GM18868 (cell line): ENCODE data around the gene PSMA3.

Source experiments
- ATAC-seq: cut with Tn5 transposase; IDR thresholded peaks from one replicate; pipeline ENCODE4 v1.9.1; 2021; ENCODE audit warnings: mild to moderate bottlenecking, moderate library complexity; ENCODE audit not compliant: unreplicated experiment

Gene PSMA3

GRCh38 chr14:58270628-58271027 lies 26.0 kb downstream of the PSMA3 start:
- ATAC-seq: no peak

DNA sequence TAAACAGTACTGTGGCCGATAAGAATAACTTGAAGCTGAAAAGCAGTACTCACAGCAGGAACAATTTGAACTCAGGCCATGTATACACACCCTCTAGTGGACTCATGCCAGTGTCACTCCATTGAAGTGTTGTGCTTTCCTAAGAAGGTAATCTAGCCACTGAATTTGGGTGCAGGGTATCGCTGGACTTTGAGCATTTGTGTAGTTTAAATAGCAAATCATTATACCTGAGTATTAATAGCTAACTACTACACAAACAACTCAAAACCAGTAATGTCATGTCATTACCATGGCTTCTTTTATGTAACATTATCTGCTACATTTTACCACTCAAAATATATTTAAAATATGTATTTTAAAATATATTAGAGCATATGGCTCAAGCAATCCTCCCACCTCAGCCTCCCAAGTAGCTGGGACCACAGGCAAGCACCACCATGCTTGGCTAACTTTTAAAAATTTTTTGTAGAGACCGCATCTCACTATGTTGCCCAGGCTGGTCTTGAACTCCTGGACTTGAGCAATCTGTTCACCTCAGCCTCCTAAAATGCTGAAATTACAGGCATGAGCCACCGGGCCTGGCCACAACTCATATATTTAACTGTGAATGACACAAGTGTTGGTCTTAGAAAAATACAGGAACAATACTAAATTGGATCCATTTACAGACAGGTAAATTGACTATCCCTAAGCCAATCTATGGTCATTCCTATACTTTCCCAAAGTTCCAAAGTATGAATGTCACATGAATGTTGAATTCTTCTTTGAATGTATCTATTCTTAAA lies 28.1 kb downstream of the PSMA3 start:
- ATAC-seq: no peak

GRCh38 chr14:58274881-58275280 lies 30.2 kb downstream of the PSMA3 start:
- ATAC-seq: no peak

DNA sequence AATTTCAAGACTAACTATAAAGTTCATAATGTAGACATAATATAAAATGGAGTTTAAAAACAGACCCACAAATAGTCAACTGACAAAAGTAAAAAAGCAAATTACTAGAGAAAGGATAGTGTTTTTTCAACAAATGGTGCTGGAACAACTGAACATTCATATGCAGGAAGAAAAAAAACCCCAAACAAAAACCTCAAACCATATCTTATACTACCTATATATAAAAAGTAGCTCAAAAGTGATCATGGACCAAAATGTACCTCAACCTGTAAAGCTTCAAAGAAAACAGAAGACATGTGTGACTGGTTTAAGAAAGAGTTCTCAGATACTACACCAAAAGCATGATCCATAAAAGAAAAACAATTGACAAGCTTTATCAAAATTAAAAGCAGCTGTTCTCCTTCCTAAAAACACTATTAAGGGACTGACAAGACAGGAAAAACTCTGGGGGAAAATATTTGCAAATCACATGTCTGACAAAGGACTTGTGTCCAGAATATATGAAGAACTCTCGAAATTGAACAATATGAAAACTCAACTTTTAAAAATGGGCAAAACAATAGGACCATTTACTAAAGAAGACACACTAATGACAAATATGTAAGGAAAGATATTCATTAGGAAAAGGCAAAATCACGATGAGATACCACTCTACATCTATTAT lies 31.0 kb downstream of the PSMA3 start:
- ATAC-seq: no peak

DNA sequence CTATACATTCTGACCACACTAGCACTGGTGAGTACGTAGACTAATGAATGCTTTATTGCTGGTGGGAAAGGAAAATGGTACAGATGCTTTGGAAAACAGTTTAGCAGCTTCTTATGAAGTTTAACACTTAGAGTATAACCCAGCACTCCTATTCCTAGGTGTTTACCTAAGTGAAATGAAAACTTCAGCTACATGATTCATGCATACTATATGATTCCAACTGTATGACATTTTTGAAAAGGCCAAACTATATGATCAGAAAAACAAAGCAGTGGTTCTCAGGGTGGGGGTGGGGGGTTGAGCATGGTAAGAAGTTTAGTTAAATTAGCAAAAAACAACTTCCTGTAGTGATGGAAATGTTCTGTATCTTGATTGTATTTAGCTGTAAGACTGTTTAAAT lies 31.6 kb downstream of the PSMA3 start:
- ATAC-seq: no peak

DNA sequence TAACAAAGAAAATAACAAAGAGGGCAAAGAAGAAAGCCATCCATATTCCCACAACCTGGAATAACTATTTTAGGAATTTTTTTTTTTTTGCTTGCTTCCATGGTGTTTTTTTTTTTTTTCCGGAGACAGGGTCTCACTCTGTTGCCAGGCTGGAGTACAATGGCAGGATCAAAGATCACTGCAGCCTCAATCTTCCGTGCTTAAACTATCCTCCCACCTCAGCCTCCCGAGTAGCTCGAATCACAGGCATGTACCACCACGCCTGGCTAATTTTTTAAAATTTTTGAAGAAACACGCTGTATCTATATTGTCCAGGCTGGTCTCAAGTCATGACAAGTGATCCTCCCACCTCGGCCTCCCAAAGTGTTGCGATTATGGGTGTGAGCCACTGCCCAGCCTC lies 33.5 kb downstream of the PSMA3 start:
- no peak for ATAC-seq

- ATAC-seq: peak; percentile 87
Measured at GRCh38 chr14:58280954-58281787, 36.5 kb downstream of the PSMA3 start.

DNA sequence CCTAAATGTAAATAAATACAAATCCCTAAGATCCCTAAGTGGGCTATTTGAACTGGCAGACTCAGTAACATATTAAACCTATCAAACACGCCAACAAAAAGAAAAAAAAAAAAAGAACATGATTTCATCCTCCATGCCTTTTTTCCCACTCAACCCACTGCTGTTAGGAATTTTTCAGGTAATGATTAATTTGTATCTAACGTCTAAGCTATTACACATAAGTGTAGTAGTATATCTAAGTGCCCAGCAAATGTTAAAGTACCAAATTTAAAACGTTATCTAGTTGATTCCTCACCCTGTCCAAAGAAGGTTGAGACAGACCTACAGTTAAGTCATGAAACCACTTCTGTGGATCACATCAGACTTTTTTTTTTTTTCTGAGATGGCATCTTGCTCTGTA lies 37.3 kb downstream of the PSMA3 start:
- ATAC-seq: no peak

GRCh38 chr14:58282925-58283593 lies 38.4 kb downstream of the PSMA3 start:
- ATAC-seq: no peak

- no peak for ATAC-seq
Measured at GRCh38 chr14:58283730-58284129, 39.1 kb downstream of the PSMA3 start.

DNA sequence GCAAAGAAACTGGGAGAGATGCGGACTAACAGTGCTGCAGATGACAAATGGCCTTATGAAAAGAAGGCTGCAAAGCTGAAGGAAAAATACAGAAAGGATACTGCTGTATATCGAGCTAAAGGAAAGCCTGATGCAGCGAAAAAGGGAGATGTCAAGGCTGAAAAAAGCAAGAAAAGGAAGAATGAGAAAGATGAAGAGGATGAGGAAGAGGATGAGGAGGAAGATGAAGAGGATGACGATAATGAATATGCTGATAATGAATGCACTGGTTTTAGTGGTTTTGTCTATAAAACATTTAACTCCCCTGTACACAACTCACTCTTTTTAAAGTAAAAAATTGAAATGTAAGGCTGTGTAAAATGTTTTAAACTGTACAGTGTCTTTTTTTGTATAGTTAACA lies 40.5 kb downstream of the PSMA3 start:
- no peak for ATAC-seq

GRCh38 chr14:58287607-58288042 lies 43.0 kb downstream of the PSMA3 start:
- ATAC-seq: no peak

DNA sequence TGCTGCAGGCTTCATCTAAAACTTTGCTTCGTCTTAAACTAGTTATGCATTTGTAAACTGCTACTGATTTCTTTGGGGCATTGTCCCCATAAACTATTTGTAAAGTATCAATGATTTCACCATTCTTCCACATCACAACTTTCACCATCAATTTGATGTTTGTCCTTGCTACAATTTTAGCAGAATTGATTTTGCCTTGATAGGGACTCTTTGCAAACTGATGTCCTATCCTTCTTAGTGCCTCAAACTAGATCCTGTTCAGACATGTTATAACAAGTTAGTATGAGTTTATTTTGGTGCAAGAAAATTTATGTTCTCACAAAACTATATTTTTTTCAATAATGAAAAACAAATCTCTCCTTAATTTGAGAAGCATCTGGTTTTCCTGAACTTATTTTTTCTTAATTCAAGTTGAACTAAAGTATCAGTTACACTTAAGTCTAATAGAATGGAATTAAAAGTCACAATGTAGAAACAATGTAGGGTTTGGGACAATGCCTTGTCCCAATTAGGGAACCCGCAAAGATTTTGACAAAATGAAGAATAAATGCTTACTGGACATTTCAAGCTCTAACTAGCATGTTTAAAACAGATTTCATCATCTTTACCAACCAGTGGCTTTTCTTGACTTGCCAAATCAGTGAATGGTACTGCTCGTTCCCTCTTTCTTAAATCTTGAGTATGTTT lies 43.6 kb downstream of the PSMA3 start:
- ATAC-seq: no peak

DNA sequence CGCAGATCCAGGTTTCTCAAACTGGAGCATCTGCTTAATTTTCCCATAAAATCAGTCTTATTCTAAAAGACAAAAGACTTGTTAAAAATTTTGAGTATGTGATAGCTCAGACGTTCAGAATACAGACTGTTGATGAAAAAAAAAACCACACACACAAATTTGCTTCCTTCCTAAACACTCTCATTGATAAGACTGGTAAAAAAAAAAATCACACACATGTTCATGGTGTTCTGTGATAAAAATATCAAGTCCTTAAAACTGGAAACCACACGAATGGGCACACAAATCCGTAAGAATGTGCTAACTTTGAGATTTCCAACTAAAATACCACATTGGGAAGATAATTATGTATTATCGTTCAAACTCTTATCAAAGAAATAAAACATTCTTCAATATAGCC lies 47.0 kb downstream of the PSMA3 start:
- no peak for ATAC-seq

- ATAC-seq: no peak
Measured at GRCh38 chr14:58292187-58292586, 47.5 kb downstream of the PSMA3 start.

GRCh38 chr14:58294201-58294600 lies 49.6 kb downstream of the PSMA3 start:
- no peak for ATAC-seq

DNA sequence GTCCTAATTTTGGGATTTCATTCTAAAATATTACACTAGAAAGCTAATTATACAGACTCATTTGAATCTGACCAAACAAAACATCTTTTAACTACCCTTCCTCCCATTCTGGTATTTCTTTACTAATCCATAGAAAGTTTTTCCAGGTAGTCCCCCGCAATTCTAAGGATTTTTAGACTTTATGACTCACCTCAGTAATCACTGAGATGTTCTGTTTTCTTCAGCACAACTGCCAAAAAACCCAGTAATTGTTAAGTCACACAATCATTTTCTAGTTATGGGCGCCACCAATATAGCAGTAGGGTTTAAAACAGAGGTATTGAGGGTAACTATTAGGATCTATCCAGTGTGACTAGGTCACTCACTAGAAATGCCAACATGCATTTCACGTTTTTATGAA lies 52.1 kb downstream of the PSMA3 start:
- ATAC-seq: no peak

GRCh38 chr14:58297412-58297761 lies 52.7 kb downstream of the PSMA3 start:
- ATAC-seq: peak; percentile 0

DNA sequence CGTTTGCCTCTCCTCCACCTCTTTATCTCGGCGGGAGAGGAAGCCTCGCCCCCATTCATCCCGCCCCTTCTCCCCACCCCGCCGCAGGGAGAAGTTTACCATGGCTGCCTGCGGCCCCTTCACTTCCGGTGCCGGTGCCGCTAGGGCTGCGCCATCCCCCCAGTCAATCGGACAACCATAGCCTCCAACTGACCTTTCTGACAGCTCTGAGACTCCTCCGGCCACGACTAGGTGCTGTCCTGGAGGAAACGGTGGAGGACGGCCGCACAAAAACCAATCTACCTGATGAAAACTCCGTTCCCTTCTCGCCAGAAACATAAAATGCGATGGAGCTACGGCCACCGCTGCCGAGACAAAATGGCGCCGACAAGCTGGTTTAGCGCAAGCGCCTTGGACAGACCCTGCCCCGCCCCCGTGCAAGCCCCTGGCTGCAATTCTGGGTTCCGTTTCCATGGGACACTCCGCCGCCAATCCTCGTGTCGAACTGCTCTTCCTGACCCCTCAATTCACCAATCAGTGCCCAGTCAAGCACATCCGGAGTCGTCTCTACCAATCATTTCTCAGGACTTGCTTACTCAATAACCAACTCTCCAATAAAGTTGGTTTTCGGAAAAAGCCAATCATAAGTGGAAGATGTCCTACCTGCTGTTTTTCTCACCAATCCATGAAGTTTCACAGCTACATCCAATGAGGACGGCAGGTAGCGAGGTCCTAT lies 53.3 kb downstream of the PSMA3 start:
- peak; percentile 81 for ATAC-seq
